CD4-positive, alpha-beta T cell (primary cell): ENCODE data around the gene CCDC51. TPM values are rescaled to one million over a fixed set of nuclear protein-coding genes. Genes with fewer than 3 reads are reported as not detected.

Source experiments
- ATAC-seq: fragments of 200-7000 bp; cut with Tn5 transposase; one replicate; pipeline ENCODE4 v1.10.0; 2022; ENCODE audit warnings: mild to moderate bottlenecking; ENCODE audit not compliant: poor library complexity
- CTCF ChIA-PET: fragments of 350-600 bp; sonication (Branson Sonifier 250); formaldehyde crosslinking; loops from one replicate; lab custom pipeline; 2021; ENCODE audit warnings: antibody characterized with exemption, inconsistent platforms; lab: Charles Lee
- POLR2A ChIA-PET: fragments of 350-600 bp; sonication (Branson Sonifier 250); formaldehyde crosslinking; loops from one replicate; lab custom pipeline; 2021; ENCODE audit warnings: antibody characterized with exemption, inconsistent platforms; lab: Charles Lee
- DNase-seq, 14 experiments: peaks; one replicate each; pipeline ENCODE4 v3.0.0-alpha.2; 2013 to 2020; ENCODE audit warnings: mixed read lengths in 2 of 14
- H3K27ac ChIP-seq, 2 donors: one replicate each; pipeline versions ENCODE4 v1.5.1 to v1.7.0; 2013; ENCODE audit warnings: low read length in 2 of 2, low read depth in 1 of 2, mild to moderate bottlenecking in 1 of 2
- H3K27me3 ChIP-seq, 2 experiments: 1 replicate in 1 of 2; 2 replicates in 1 of 2; pipeline versions ENCODE4 v1.6.1 to v1.7.0; 2013; ENCODE audit warnings: low read length in 2 of 2, control low read depth in 1 of 2, mild to moderate bottlenecking in 1 of 2, moderate library complexity in 1 of 2; ENCODE audit not compliant: insufficient read depth in 2 of 2, control insufficient read depth in 1 of 2
- H3K36me3 ChIP-seq: one replicate; pipeline ENCODE4 v1.6.1; 2013; ENCODE audit warnings: low read length, control low read depth; ENCODE audit not compliant: insufficient read depth
- H3K4me1 ChIP-seq: one replicate; pipeline ENCODE4 v1.6.1; 2013; ENCODE audit warnings: low read length, control low read depth; ENCODE audit not compliant: insufficient read depth
- H3K4me3 ChIP-seq: one replicate; pipeline ENCODE4 v1.5.1; 2013; ENCODE audit warnings: mild to moderate bottlenecking, low read length, moderate library complexity
- H3K9me3 ChIP-seq, 2 experiments: 1 replicate in 1 of 2; 2 replicates in 1 of 2; pipeline versions ENCODE4 v1.6.1 to v1.7.0; 2013; ENCODE audit warnings: low read length in 2 of 2, mild to moderate bottlenecking in 2 of 2, control low read depth in 1 of 2, moderate library complexity in 1 of 2; ENCODE audit not compliant: control insufficient read depth in 1 of 2, insufficient read depth in 1 of 2
- H3K27ac Mint-ChIP-seq: one replicate; pipeline ENCODE4 v1.8.0; 2020; ENCODE audit warnings: mixed read lengths
- H3K27me3 Mint-ChIP-seq: one replicate; pipeline ENCODE4 v1.8.0; 2021; ENCODE audit warnings: mixed read lengths
- H3K36me3 Mint-ChIP-seq: one replicate; pipeline ENCODE4 v1.8.0; 2021; ENCODE audit warnings: low read depth, mixed read lengths
- H3K4me1 Mint-ChIP-seq: one replicate; pipeline ENCODE4 v1.8.0; 2021; ENCODE audit warnings: low read depth, mixed read lengths
- H3K4me3 Mint-ChIP-seq: one replicate; pipeline ENCODE4 v1.8.0; 2020; ENCODE audit warnings: mild to moderate bottlenecking, mixed read lengths
- H3K9me3 Mint-ChIP-seq: one replicate; pipeline ENCODE4 v1.8.0; 2020; ENCODE audit warnings: mixed read lengths
- CTCF ChIP-seq: fragments of 200-600 bp; IDR thresholded peaks from one replicate; pipeline ENCODE4 v1.8.0; 2022; ENCODE audit warnings: antibody characterized with exemption, mild to moderate bottlenecking
- intact Hi-C, 2 experiments: fragments of 100-400 bp; cut with DNase I in 1 of 2; cut with micrococcal nuclease in 1 of 2; formaldehyde crosslinking; loops; one replicate each; pipeline versions ENCODE4 v1.15.1 to v1.9.0; 2023 to 2025; cut with DNase I, micrococcal nuclease
- total RNA-seq, 174 experiments: library from RNA in 2 of 174; stranded (reverse) in 2 of 174; gene quantifications; one replicate each; pipeline ENCODE4 v1.2.3 and lab custom pipeline; 2021 to 2026

The CCDC51 gene
- total RNA-seq, 2 experiments from 2014 or later, result 5.5 to 5.8 TPM

DNA sequence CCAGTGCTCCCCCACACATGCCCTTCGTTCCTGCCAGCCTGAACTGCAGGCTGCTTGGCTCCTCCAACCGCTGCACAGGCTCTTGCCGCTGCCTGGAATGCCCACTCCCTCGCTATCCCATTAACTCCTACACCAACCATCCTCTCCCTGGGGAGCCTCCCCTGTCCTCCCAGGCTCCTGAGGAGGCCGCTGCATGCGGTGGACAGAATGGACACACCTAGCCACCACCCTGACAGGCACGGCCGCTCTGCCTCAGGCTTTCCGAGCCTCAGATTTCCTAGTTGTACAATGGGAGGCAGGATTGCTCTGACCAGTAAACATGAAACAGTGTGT, 12.3 kb downstream of the CCDC51 start:
- no peak for ATAC-seq
- Histone ChIP-seq H3K27me3 (no peaks in the 10 kb centered on the region), H3K9me3 (no peaks in the 10 kb centered on the region), H3K27ac (no peak overlapping the region), H3K4me3 (no peak overlapping the region), H3K36me3 (peaks cover 4% of the 10 kb centered on the region), H3K4me1 (peaks cover 17% of the 10 kb centered on the region)
- H3K9me3 Mint-ChIP-seq, result no peaks in the 10 kb centered on the region
- H3K4me1 Mint-ChIP-seq, result peaks cover 15% of the 10 kb centered on the region
- H3K36me3 Mint-ChIP-seq, result peaks cover 9% of the 10 kb centered on the region
- H3K27ac Mint-ChIP-seq, result no peak overlapping the region
- H3K27me3 Mint-ChIP-seq, result no peaks in the 10 kb centered on the region
- DNase-seq, result no peak
- ChIA-PET POLR2A (no interaction called here), CTCF (no interaction called here)
- H3K4me3 Mint-ChIP-seq, result peak overlapping the region; percentile 79
- intact Hi-C loops, result no loop called here
- no peak for TF ChIP-seq CTCF

DNA sequence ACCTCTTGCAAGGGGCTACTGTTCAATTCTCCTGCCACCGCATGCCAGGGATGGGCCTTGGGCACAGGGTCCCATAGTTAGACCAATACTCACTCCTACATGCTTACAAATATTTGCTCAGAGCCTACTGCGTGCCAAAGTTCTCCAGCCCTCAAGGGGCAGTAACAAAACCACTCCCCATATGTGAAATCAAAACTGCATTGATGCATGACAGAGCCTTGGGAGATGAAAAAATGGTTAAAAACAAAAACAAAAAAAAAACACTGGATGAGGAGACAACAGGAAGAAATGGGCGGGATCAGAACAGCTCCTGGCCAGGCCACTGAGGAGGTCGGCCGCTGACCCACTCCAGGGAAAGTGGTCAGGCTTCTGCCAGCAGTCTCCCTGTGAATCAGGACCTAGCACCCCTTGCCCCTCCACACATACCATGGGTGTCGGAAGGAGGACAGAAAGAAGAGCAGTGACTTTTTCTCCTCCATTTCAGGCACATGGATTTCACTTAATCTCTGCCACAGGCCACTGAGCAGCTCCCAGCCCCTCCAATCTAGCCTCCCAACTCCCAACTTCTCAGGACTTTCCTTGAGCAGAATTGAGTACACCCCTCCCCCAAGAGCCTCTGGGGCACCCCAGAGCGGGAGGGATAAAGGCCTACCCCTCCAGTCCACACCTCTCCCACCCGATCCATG, 12.8 kb downstream of the CCDC51 start:
- Histone ChIP-seq H3K4me1 (peaks cover 17% of the 10 kb centered on the region), H3K27ac (no peak overlapping the region), H3K27me3 (no peaks in the 10 kb centered on the region), H3K9me3 (no peaks in the 10 kb centered on the region), H3K4me3 (no peak overlapping the region), H3K36me3 (no peaks in the 10 kb centered on the region)
- ATAC-seq, result no peak
- TF ChIP-seq CTCF, result no peak
- Mint-ChIP-seq H3K27me3 (no peaks in the 10 kb centered on the region), H3K4me3 (peak overlapping the region; percentile 32), H3K27ac (no peak overlapping the region), H3K4me1 (peaks cover 15% of the 10 kb centered on the region), H3K9me3 (no peaks in the 10 kb centered on the region), H3K36me3 (peaks cover 4% of the 10 kb centered on the region)
- intact Hi-C loops, result no loop called here
- ChIA-PET CTCF (no interaction called here), POLR2A (no interaction called here)
- DNase-seq, result no peak

DNA sequence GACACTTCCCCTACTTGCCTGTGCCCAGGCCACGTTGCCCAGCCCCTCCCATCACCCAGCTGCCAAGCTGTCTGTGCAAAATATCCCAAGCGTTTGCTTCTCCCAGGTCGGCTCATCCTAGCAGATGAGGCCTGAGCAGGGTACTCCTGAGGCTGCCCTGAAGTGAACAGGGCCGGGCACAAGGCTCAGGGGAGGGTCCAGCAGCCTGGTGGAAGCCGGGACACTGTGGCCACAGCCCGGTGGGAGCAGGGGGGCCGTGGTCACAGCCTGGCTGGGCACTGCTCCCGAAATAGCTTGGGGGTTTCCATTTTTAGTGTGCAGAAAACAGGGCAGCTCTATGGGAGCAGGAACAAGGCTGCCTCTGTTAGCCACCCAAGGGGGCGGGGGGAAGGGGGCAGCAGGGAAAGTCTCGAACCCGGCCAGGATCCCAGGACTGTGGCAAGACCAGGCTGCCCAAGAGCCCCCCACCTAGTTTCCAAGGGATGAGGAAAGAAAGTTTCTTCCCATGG, 13.5 kb downstream of the CCDC51 start:
- peaks cover 11% of the 10 kb centered on the region for H3K4me1 Mint-ChIP-seq
- ChIA-PET POLR2A (no interaction called here), CTCF (no interaction called here)
- no peak for TF ChIP-seq CTCF
- DNase-seq (no peak), ATAC-seq (no peak)
- H3K4me1 ChIP-seq, result peaks cover 17% of the 10 kb centered on the region
- no peak overlapping the region for H3K4me3 ChIP-seq
- no peak overlapping the region for H3K27ac Mint-ChIP-seq
- H3K36me3 ChIP-seq, result no peaks in the 10 kb centered on the region
- H3K27me3 ChIP-seq, result no peaks in the 10 kb centered on the region
- H3K27ac ChIP-seq, result no peak overlapping the region
- no peaks in the 10 kb centered on the region for H3K27me3 Mint-ChIP-seq
- intact Hi-C loops, result no loop called here
- H3K9me3 Mint-ChIP-seq, result no peaks in the 10 kb centered on the region
- no peaks in the 10 kb centered on the region for H3K36me3 Mint-ChIP-seq
- no peaks in the 10 kb centered on the region for H3K9me3 ChIP-seq
- no peak overlapping the region for H3K4me3 Mint-ChIP-seq
